Hepatocyte (in vitro differentiated cells): ENCODE results near the gene SLC39A11. TPM values are rescaled to one million over a fixed set of nuclear protein-coding genes. Genes with fewer than 3 reads are reported as not detected.

Experiments
- DNase-seq: peaks from one replicate; pipeline ENCODE4 v3.0.0-alpha.2; 2016; ENCODE audit warnings: low spot score
- H2AFZ ChIP-seq: fragments of 200-600 bp; sonication (generic); 2 replicates; pipeline ENCODE4 v1.6.0; 2016; ENCODE audit warnings: antibody characterized with exemption, mild to moderate bottlenecking
- H3K27ac ChIP-seq: fragments of 200-600 bp; sonication (generic); 2 replicates; pipeline ENCODE4 v1.5.1; 2016; ENCODE audit warnings: mild to moderate bottlenecking
- H3K27me3 ChIP-seq: fragments of 200-600 bp; sonication (generic); 2 replicates; pipeline ENCODE4 v1.6.1; 2016
- H3K36me3 ChIP-seq: fragments of 200-600 bp; sonication (generic); replicated peaks from 2 replicates; pipeline ENCODE4 v1.5.1; 2016; ENCODE audit warnings: low read depth; ENCODE audit not compliant: insufficient read depth
- H3K4me1 ChIP-seq: fragments of 200-600 bp; sonication (generic); 2 replicates; pipeline ENCODE4 v1.5.1; 2016; ENCODE audit warnings: mild to moderate bottlenecking, moderate library complexity; ENCODE audit not compliant: insufficient read depth
- H3K4me2 ChIP-seq: fragments of 200-600 bp; sonication (generic); 2 replicates; pipeline ENCODE4 v1.6.0; 2016
- H3K4me3 ChIP-seq: fragments of 200-600 bp; sonication (generic); 2 replicates; pipeline ENCODE4 v1.5.1; 2016; ENCODE audit warnings: mild to moderate bottlenecking
- H3K79me2 ChIP-seq: fragments of 200-600 bp; sonication (generic); 2 replicates; pipeline ENCODE4 v1.6.0; 2017; ENCODE audit warnings: mild to moderate bottlenecking
- H3K9me2 ChIP-seq: fragments of 200-600 bp; sonication (generic); replicated peaks from 2 replicates; pipeline ENCODE4 v1.6.0; 2017; ENCODE audit warnings: mild to moderate bottlenecking; ENCODE audit not compliant: insufficient read depth
- H3K9me3 ChIP-seq: fragments of 200-600 bp; sonication (generic); 2 replicates; pipeline ENCODE4 v1.5.1; 2016; ENCODE audit warnings: low read depth, mild to moderate bottlenecking
- H4K20me1 ChIP-seq: fragments of 200-600 bp; sonication (generic); 2 replicates; pipeline ENCODE4 v1.6.0; 2016; ENCODE audit warnings: mild to moderate bottlenecking; ENCODE audit not compliant: insufficient read depth, poor library complexity, severe bottlenecking
- CTCF ChIP-seq: fragments of 200-600 bp; sonication (generic); IDR thresholded peaks from 2 replicates; pipeline ENCODE4 v1.5.1; 2016; ENCODE audit warnings: antibody characterized with exemption, mild to moderate bottlenecking; ENCODE audit not compliant: poor library complexity
- EZH2 ChIP-seq: fragments of 200-600 bp; sonication (generic); IDR thresholded peaks from 2 replicates; pipeline ENCODE4 v1.6.1; 2016; ENCODE audit warnings: antibody characterized with exemption, mild to moderate bottlenecking, borderline replicate concordance
- EZH2phosphoT487 ChIP-seq: fragments of 200-600 bp; sonication (generic); IDR thresholded peaks from one replicate; pipeline ENCODE4 v1.6.1; 2018; ENCODE audit warnings: antibody characterized with exemption, mild to moderate bottlenecking, low read depth, moderate library complexity; ENCODE audit not compliant: unreplicated experiment, severe bottlenecking
- WGBS: methylation state at CpG from one replicate; pipeline ENCODE4 v1.1.6; 2016; ENCODE audit warnings: low lambda C conversion rate; ENCODE audit errors: missing lambda C conversion rate; 5-methylcytosine and 5-hydroxymethylcytosine counted together
- polyA plus RNA-seq: library from polyadenylated mRNA; unstranded; fragments of >200 nt; fragmentation: Nextera tagmentation; extraction: Ambion mirVana; gene quantifications from 2 replicates; pipeline ENCODE4 v1.2.1, GENCODE V29; 2016
- total RNA-seq: library from RNA; depleted of rRNA; stranded (reverse); fragments of >200 nt; gene quantifications from 2 replicates; pipeline ENCODE4 v1.2.3, GENCODE V29; 2014

Gene SLC39A11
- total RNA-seq, result 39.1 and 62.6 TPM in 2 replicates
- polyA plus RNA-seq, result 27.5 and 37.7 TPM in 2 replicates

GRCh38 chr17:73092523-73093135 is at the start of gene SLC39A11:
TSS of gene SLC39A11 (minus strand) at chr17:73092688. CDS start at chr17:73088764, 3,924 bp downstream.
- H3K9me2 ChIP-seq, result no peaks in the 10 kb centered on the region
- H3K9me3 ChIP-seq, result no peaks in the 10 kb centered on the region
- WGBS, result 19% methylated on average over 21 of the region's 23 CpGs
- H3K4me3 ChIP-seq, result peak within 1 kb of the TSS; percentile 45
- no peaks in the 10 kb centered on the region for H3K79me2 ChIP-seq
- no peaks in the 10 kb centered on the region for H3K36me3 ChIP-seq
- H3K4me1 ChIP-seq, result peaks cover 13% of the 10 kb centered on the region
- DNase-seq, result peak; percentile 96
- H2AFZ ChIP-seq, result peak within 1 kb of the TSS; percentile 80
- peak within 1 kb of the TSS; percentile 85 for H3K4me2 ChIP-seq
- H3K27ac ChIP-seq, result peak within 1 kb of the TSS; percentile 53
- H3K27me3 ChIP-seq, result no peaks in the 10 kb centered on the region
- TF ChIP-seq CTCF (no peak), EZH2 (no peak), EZH2phosphoT487 (no peak)
- no peaks in the 10 kb centered on the region for H4K20me1 ChIP-seq

GRCh38 chr17:73141411-73141810 is 48.9 kb upstream of the SLC39A11 start:
- Histone ChIP-seq H2AFZ (no peak overlapping the region), H3K4me2 (no peak overlapping the region), H3K27me3 (peaks cover 16% of the 10 kb centered on the region), H3K9me2 (no peaks in the 10 kb centered on the region), H3K9me3 (no peaks in the 10 kb centered on the region), H3K4me3 (no peak overlapping the region), H4K20me1 (no peaks in the 10 kb centered on the region), H3K79me2 (no peaks in the 10 kb centered on the region), H3K4me1 (no peaks in the 10 kb centered on the region), H3K36me3 (no peaks in the 10 kb centered on the region), H3K27ac (no peak overlapping the region)
- TF ChIP-seq CTCF (no peak), EZH2 (no peak), EZH2phosphoT487 (no peak)
- no peak for DNase-seq
- 90% methylated on average over 6 of the region's 6 CpGs for WGBS

GRCh38 chr17:73140566-73140965 is 48.1 kb upstream of the SLC39A11 start:
- 37% methylated on average over 5 of the region's 5 CpGs for WGBS

More at GRCh38 chr17:73140566-73140965, 48.1 kb upstream of the SLC39A11 start:
- H3K36me3 ChIP-seq, result no peaks in the 10 kb centered on the region
- no peak for DNase-seq
- no peak overlapping the region for H3K27ac ChIP-seq
- no peak overlapping the region for H3K4me2 ChIP-seq
- no peaks in the 10 kb centered on the region for H3K4me1 ChIP-seq
- H4K20me1 ChIP-seq, result no peaks in the 10 kb centered on the region
- no peaks in the 10 kb centered on the region for H3K79me2 ChIP-seq
- TF ChIP-seq EZH2, result no peak
- TF ChIP-seq EZH2phosphoT487, result no peak
- no peak for TF ChIP-seq CTCF
- no peak overlapping the region for H2AFZ ChIP-seq
- H3K9me2 ChIP-seq, result no peaks in the 10 kb centered on the region
- H3K9me3 ChIP-seq, result no peaks in the 10 kb centered on the region
- H3K27me3 ChIP-seq, result peaks cover 16% of the 10 kb centered on the region
- H3K4me3 ChIP-seq, result no peak overlapping the region
